Mucosa of descending colon (tissue), 3 donors: Measurements from ENCODE around the gene SCAMP2. TPM values are rescaled to one million over a fixed set of nuclear protein-coding genes. Genes with fewer than 3 reads are reported as not detected.

Experiments
- ATAC-seq: fragments of 200-7000 bp; cut with Tn5 transposase; one replicate; pipeline ENCODE4 v1.9.1; 2020; ENCODE audit warnings: mild to moderate bottlenecking, moderate library complexity
- DNase-seq, 3 donors: peaks; one replicate each; pipeline ENCODE4 v3.0.0-alpha.2; 2020
- H3K36me3 ChIP-seq: fragments of 200-600 bp; one replicate; pipeline ENCODE4 v1.8.0; 2021; ENCODE audit warnings: low read depth, mild to moderate bottlenecking
- H3K4me1 ChIP-seq: fragments of 200-600 bp; one replicate; pipeline ENCODE4 v1.8.0; 2021; ENCODE audit warnings: low read depth, mild to moderate bottlenecking
- H3K4me3 ChIP-seq: fragments of 200-600 bp; one replicate; pipeline ENCODE4 v1.8.0; 2021; ENCODE audit warnings: mild to moderate bottlenecking
- H3K9me3 ChIP-seq: fragments of 200-600 bp; one replicate; pipeline ENCODE4 v1.8.0; 2021; ENCODE audit warnings: mild to moderate bottlenecking
- CTCF ChIP-seq: fragments of 200-600 bp; IDR thresholded peaks from one replicate; pipeline ENCODE4 v1.8.0; 2022; ENCODE audit warnings: antibody characterized with exemption, mild to moderate bottlenecking
- intact Hi-C, 2 donors: fragments of 100-400 bp; cut with DNase I in 1 of 2; cut with micrococcal nuclease in 1 of 2; formaldehyde crosslinking; loops; one replicate each; pipeline versions ENCODE4 v1.11.0 to v1.11.1; 2022; cut with DNase I, micrococcal nuclease
- total RNA-seq, 3 donors: library from RNA; stranded (reverse); fragmentation: NEBNext Ultra II Directional in 2 of 3; extraction: Animal tissue kit (Norgen Biotek cat#: 25700) in 2 of 3; gene quantifications; one replicate each; pipeline versions ENCODE4 v1.2.1 to v1.2.4, GENCODE V29; 2021 to 2023
- donor health status: DM: no; HTN: no; CAD: no; lungs with moderate emphysema.
- donor health status: DM: no; HTN: no; CAD: no.
- donor health status: DM: no; HTN: yes; CAD: no.

SCAMP2 gene
- total RNA-seq, 3 donors from 2014 or later = 125 to 236 (median 218) TPM

DNA sequence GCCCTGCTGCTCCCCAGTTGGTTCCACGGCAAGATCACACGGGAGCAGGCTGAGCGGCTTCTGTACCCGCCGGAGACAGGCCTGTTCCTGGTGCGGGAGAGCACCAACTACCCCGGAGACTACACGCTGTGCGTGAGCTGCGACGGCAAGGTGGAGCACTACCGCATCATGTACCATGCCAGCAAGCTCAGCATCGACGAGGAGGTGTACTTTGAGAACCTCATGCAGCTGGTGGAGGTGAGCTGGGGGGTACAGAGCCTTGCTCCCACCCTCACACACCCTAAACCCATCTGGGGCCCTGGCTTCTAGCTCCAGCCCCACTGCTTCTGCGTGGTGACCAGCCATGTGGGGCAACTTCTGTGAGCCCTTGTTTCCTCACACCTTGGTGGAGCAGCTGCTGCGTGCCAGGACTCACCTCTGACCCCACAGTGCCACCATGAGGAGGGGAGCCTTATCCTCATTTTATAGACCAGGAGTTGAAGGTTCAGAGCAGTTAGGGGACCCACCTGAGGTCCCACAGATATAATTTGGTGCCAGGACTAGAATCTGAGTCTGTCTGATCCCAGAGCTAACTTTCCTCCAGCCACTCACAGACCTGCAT is 73.8 kb downstream of the SCAMP2 start:
- intact Hi-C loops = no loop called here
- Histone ChIP-seq H3K4me1 (peaks cover 15% of the 10 kb centered on the region), H3K4me3 (no peak overlapping the region), H3K9me3 (no peaks in the 10 kb centered on the region), H3K36me3 (peaks cover 9% of the 10 kb centered on the region)
- TF ChIP-seq CTCF = no peak
- DNase-seq = no peak
- ATAC-seq = peak; percentile 2

- peak; percentile 57 to 82 (median 72) for DNase-seq
- no peaks in the 10 kb centered on the region for H3K9me3 ChIP-seq
- peak; percentile 59 for ATAC-seq
- no peak overlapping the region for H3K4me3 ChIP-seq
- H3K4me1 ChIP-seq = peaks cover 15% of the 10 kb centered on the region
- H3K36me3 ChIP-seq = peaks cover 9% of the 10 kb centered on the region
- TF ChIP-seq CTCF = no peak
- intact Hi-C loops = no loop called here
Measured at GRCh38 chr15:74798388-74799254, 74.5 kb downstream of the SCAMP2 start.

- Histone ChIP-seq H3K36me3 (no peaks in the 10 kb centered on the region), H3K9me3 (no peaks in the 10 kb centered on the region), H3K4me3 (no peak overlapping the region), H3K4me1 (peaks cover 25% of the 10 kb centered on the region)
- ATAC-seq (no peak), DNase-seq (no peak)
- intact Hi-C loops = no loop called here
- no peak for TF ChIP-seq CTCF
Measured at GRCh38 chr15:74795966-74796625, 77.1 kb downstream of the SCAMP2 start.

DNA sequence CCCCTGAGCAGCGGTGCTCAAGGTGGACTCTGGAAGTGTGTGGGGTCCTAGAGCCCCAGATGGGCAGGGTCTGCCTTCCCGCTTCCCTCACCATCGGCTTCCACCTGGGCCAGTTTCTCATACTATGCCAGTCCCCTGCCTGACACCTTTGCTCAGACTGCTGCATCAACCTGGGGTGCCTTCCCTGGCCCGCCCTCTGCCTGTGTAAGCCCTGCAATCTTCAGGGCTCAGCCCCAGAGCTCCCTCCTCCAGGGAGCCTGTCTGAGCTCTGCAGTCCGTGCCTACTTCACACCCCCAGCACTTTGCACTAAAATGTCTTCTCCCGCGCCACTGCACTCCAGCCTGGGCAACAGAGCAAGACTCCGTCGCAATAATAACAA is 78.2 kb downstream of the SCAMP2 start:
- no peak for TF ChIP-seq CTCF
- Histone ChIP-seq H3K4me1 (peaks cover 33% of the 10 kb centered on the region), H3K4me3 (no peak overlapping the region), H3K36me3 (no peaks in the 10 kb centered on the region), H3K9me3 (no peaks in the 10 kb centered on the region)
- intact Hi-C loops = no loop called here
- DNase-seq = no peak
- ATAC-seq = no peak

DNA sequence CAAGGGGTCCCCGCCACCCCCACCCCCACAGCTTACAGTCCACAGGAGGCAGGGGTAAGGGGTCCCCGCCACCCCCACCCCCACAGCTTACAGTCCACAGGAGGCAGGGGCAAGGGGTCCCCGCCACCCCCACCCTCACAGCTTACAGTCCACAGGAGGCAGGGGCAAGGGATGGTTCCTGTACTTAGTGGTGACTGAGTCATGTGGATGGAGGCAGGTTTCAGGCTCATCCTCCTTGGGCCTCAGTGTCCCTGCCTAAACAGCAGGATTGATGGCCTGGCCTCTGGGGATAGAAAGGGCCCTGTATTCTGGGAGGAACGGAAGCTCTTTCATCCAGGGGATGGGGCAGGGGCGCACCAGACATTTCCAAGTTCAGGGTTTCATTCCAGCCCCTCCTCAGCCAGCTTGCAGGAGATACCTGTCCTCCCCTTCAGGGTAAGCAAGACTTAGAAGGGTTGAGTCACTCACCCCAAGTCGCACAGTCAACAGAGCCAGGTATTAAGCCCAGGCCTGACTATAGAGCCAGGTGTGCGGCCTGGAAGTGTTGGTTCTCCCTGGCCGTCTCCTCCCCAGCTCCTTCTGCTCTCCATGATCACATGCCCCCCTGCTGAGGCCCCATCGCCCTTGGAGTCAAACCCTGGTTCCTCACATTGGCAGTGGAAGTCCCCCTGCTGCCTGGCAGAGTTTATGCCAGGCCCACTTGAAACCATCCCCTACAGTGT is 78.8 kb downstream of the SCAMP2 start:
- H3K4me3 ChIP-seq = no peak overlapping the region
- H3K4me1 ChIP-seq = peaks cover 35% of the 10 kb centered on the region
- DNase-seq (no peak), ATAC-seq (no peak)
- intact Hi-C loops = no loop called here
- no peaks in the 10 kb centered on the region for H3K9me3 ChIP-seq
- no peaks in the 10 kb centered on the region for H3K36me3 ChIP-seq
- no peak for TF ChIP-seq CTCF
